ENCODE data around the gene BIRC6. TPM values are rescaled to one million over a fixed set of nuclear protein-coding genes. Genes with fewer than 3 reads are reported as not detected.

The BIRC6 gene
- total and polyA plus RNA-seq, 2 of the 4 experiments (the other 2 are of a cell fraction): 26.5 to 316 TPM

GRCh38 chr2:32666704-32667103 lies 309.9 kb downstream of the BIRC6 start:
- in situ Hi-C loops (cut with MboI; ENCODE audit: low sequenced_read_pairs) (no loop called here), intact Hi-C loops (cut with micrococcal nuclease) (no loop called here), dilution Hi-C loops (cut with HindIII; ENCODE audit: low sequenced_read_pairs, unreplicated experiment) (no loop called here)
- no peak overlapping the region for H3K23ac ChIP-seq (ENCODE audit: low read depth, low read length)
- H3K27me3 ChIP-seq (ENCODE audit: control insufficient read depth, insufficient read depth, low read length): no peaks in the 10 kb centered on the region
- H3K4me3 ChIP-seq (ENCODE audit: insufficient read depth, low read depth, low read length): no peak overlapping the region
- no peak overlapping the region for H3K56ac ChIP-seq (ENCODE audit: extremely low read depth, insufficient read depth, low read length)
- H3K9ac ChIP-seq (ENCODE audit: low read depth, low read length): no peak overlapping the region
- no peak overlapping the region for H2AK9ac ChIP-seq (replicated peaks; ENCODE audit: low read depth, low read length, poor library complexity)
- no peak overlapping the region for H3K4ac ChIP-seq (ENCODE audit: low read depth, low read length)
- ChIA-PET CTCF (interaction anchor here (0.6 kb wide), 1 partner anchor 94 kb away, joined by 6 read pairs; no protein-coding TSS in a partner anchor), POLR2A (ENCODE audit: unreplicated experiment) (no interaction called here)
- peaks cover 3 to 7% of the 10 kb centered on the region in 2 experiments; a peak in 2 of 4 replicates for H3K79me1 ChIP-seq (ENCODE audit: low read depth in 1 of 2, low read length in 2 of 2)
- H4K8ac ChIP-seq (ENCODE audit: low read depth in 2 of 2, low read length in 2 of 2): no peak overlapping the region
- no peak overlapping the region for H2BK20ac ChIP-seq (ENCODE audit: low read depth, low read length)
- no CpG with 5 or more reads among the region's 1 CpG for WGBS, 2 experiments (ENCODE audit: extremely low coverage in 2 of 2, insufficient read length in 1 of 2)
- DNase-seq: no peak
- H2AFZ ChIP-seq (replicated peaks; ENCODE audit: low read length, poor library complexity): no peak overlapping the region
- H3K4me2 ChIP-seq (ENCODE audit: low read depth, low read length): no peak overlapping the region
- H3K9me1 ChIP-seq (ENCODE audit: insufficient read depth, low read length): no peaks in the 10 kb centered on the region
- H2BK120ac ChIP-seq (ENCODE audit: low read depth, low read length): no peak overlapping the region
- TF ChIP-seq MAFK (IDR thresholded peaks at IDR 0.05; ENCODE audit: low read depth, low read length) (0 out of 2 replicates have a peak, but pooled peaks have one; percentile 11), RAD21 (IDR thresholded peaks at IDR 0.05; ENCODE audit: low read length) (no peak)
- no peak overlapping the region for H2BK15ac ChIP-seq (ENCODE audit: low read depth, low read length)
- no peak overlapping the region for H2AK5ac ChIP-seq (ENCODE audit: low read depth, low read length)
- BruUV-seq (replicated peaks): no TSS peak
- H3K18ac ChIP-seq (ENCODE audit: low read depth, low read length): no peak overlapping the region
- no peak overlapping the region for H3K27ac ChIP-seq (ENCODE audit: insufficient read depth, low read length)
- no peak overlapping the region for H3K14ac ChIP-seq (replicated peaks; ENCODE audit: low read depth, low read length)
- no peak for ATAC-seq (ENCODE audit: low read depth)
- no peak overlapping the region for H4K91ac ChIP-seq (ENCODE audit: insufficient read depth, low read depth, low read length)
- H3K36me3 ChIP-seq (ENCODE audit: control insufficient read depth, insufficient read depth, low read length): no peaks in the 10 kb centered on the region
- H4K5ac ChIP-seq (ENCODE audit: low read depth, low read length): no peak overlapping the region
- H4K20me1 ChIP-seq (ENCODE audit: insufficient read depth, low read length): no peaks in the 10 kb centered on the region
- no peaks in the 10 kb centered on the region for H3K9me3 ChIP-seq (ENCODE audit: control insufficient read depth, insufficient read depth, low read length)
- H2BK5ac ChIP-seq (ENCODE audit: low read depth, low read length, poor library complexity, severe bottlenecking): no peak overlapping the region
- H3K4me1 ChIP-seq (ENCODE audit: control insufficient read depth, insufficient read depth, low read length): no peaks in the 10 kb centered on the region
